K562 (cell line): ENCODE data around the gene BBS5. TPM values are rescaled to one million over a fixed set of nuclear protein-coding genes. Genes with fewer than 3 reads are reported as not detected.

Experiments
- ATAC-seq: fragments of 200-7000 bp; cut with Tn5 transposase; 3 replicates; pipeline ENCODE4 v1.9.1; 2020; ENCODE audit warnings: moderate library complexity
- BruUV-seq: library from RNA; stranded (reverse); fragments of 400-500 nt; replicated peaks from 2 replicates; lab custom pipeline; 2021; lab: Mats Ljungman, UMichigan
- CTCF ChIA-PET: fragments of 300-600 bp; formaldehyde crosslinking; extraction: SDS; loops from one replicate; lab custom pipeline; 2021; ENCODE audit warnings: low intra/inter-chr PET ratio; lab: Yijun Ruan, JAX
- POLR2A ChIA-PET: fragments of 300-600, 350-650 bp; sonication (Branson Sonifier 250); formaldehyde crosslinking; extraction: SDS; loops from one replicate; lab custom pipeline; 2021; ENCODE audit warnings: antibody characterized with exemption, inconsistent platforms; lab: Yijun Ruan, JAX
- DNase-seq, 4 experiments: peaks; one replicate each; pipeline versions ENCODE4 v3.0.0 to v3.0.0-alpha.2; 2011 to 2018; ENCODE audit warnings: low spot score in 3 of 4, mixed read lengths in 3 of 4; ENCODE audit errors: extremely low read depth in 1 of 4
- FAIRE-seq: peaks from 2 replicates; lab custom pipeline; 2011; peaks lifted over from hg19 to GRCh38; lab: Jason Lieb, UNC
- H2AFZ ChIP-seq: 2 replicates; pipeline ENCODE4 v1.6.0; 2011; ENCODE audit warnings: low read depth, low read length, control low read depth, inconsistent platforms
- H3K27ac ChIP-seq: fragments of 200-600 bp; 3 replicates; pipeline ENCODE4 v1.8.0; 2011; ENCODE audit warnings: low read depth, mild to moderate bottlenecking, control low read depth, inconsistent platforms, low read length, moderate library complexity, mixed read lengths; ENCODE audit errors: extremely low read depth
- H3K27me3 ChIP-seq, 2 experiments: fragments of 300-600 bp in 1 of 2; 2 replicates in 1 of 2; 3 replicates in 1 of 2; pipeline versions ENCODE4 v1.6.0 to v1.8.0; 2011; ENCODE audit warnings: inconsistent platforms in 2 of 2, low read length in 2 of 2, mild to moderate bottlenecking in 1 of 2, mixed read lengths in 1 of 2, moderate library complexity in 1 of 2; ENCODE audit not compliant: control insufficient read depth in 2 of 2, insufficient read depth in 2 of 2
- H3K36me3 ChIP-seq: fragments of 300-600 bp; 3 replicates; pipeline ENCODE4 v1.8.0; 2011; ENCODE audit warnings: mild to moderate bottlenecking, low read length, inconsistent platforms; ENCODE audit not compliant: control insufficient read depth, insufficient read depth
- H3K4me1 ChIP-seq, 2 experiments: fragments of 200-600 bp in 1 of 2; replicated peaks in 1 of 2; 2 replicates in 1 of 2; 3 replicates in 1 of 2; pipeline versions ENCODE4 v1.5.1 to v1.8.0; 2011; ENCODE audit warnings: inconsistent platforms in 2 of 2, low read length in 2 of 2, mild to moderate bottlenecking in 1 of 2, mixed read lengths in 1 of 2, moderate library complexity in 1 of 2; ENCODE audit not compliant: control insufficient read depth in 2 of 2, insufficient read depth in 2 of 2
- H3K4me2 ChIP-seq: 2 replicates; pipeline ENCODE4 v1.6.1; 2011; ENCODE audit warnings: low read length, control low read depth, inconsistent platforms, mixed read lengths; ENCODE audit not compliant: insufficient read depth
- H3K4me3 ChIP-seq: fragments of 200-600 bp; sonication (generic), shearing (Covaris generic); 2 replicates; pipeline ENCODE4 v1.5.1; 2016; ENCODE audit warnings: control low read depth, inconsistent platforms
- H3K79me2 ChIP-seq: fragments of 200-600 bp; 3 replicates; pipeline ENCODE4 v1.8.0; 2011; ENCODE audit warnings: low read length, inconsistent platforms; ENCODE audit not compliant: control insufficient read depth, insufficient read depth
- H3K9ac ChIP-seq, 2 experiments: 2 replicates each; pipeline versions ENCODE4 v1.6.0 to v1.6.1; 2011; ENCODE audit warnings: low read depth in 2 of 2, low read length in 2 of 2, control low read depth in 1 of 2, inconsistent platforms in 1 of 2, mild to moderate bottlenecking in 1 of 2, mixed read lengths in 1 of 2; ENCODE audit not compliant: insufficient read depth in 1 of 2
- H3K9me1 ChIP-seq: one replicate; pipeline ENCODE4 v1.6.0; 2011; ENCODE audit warnings: inconsistent platforms, mild to moderate bottlenecking, low read length, moderate library complexity; ENCODE audit not compliant: control insufficient read depth, insufficient read depth
- H3K9me3 ChIP-seq: replicated peaks from 2 replicates; pipeline ENCODE4 v1.5.1; 2011; ENCODE audit warnings: low read depth, low read length, inconsistent platforms; ENCODE audit not compliant: control insufficient read depth, insufficient read depth
- H4K20me1 ChIP-seq: replicated peaks from 2 replicates; pipeline ENCODE4 v1.6.1; 2011; ENCODE audit warnings: low read length, inconsistent platforms, mixed read lengths; ENCODE audit not compliant: control insufficient read depth, insufficient read depth
- CBX1 ChIP-seq: sonication (generic); IDR thresholded peaks from 2 replicates; pipeline ENCODE4 v1.6.1; 2016; ENCODE audit warnings: antibody characterized with exemption, low read depth, mild to moderate bottlenecking
- EZH2 ChIP-seq: IDR thresholded peaks from 2 replicates; pipeline ENCODE4 v1.6.1; 2012; ENCODE audit warnings: low read depth, mild to moderate bottlenecking, inconsistent platforms, low read length, borderline replicate concordance
- HNRNPL ChIP-seq: fragments of 200-400 bp; formaldehyde crosslinking; IDR thresholded peaks from 2 replicates; pipeline ENCODE4 v1.6.1; 2017; ENCODE audit warnings: low read depth, mild to moderate bottlenecking, low read length
- KLF13 ChIP-seq: fragments of 450-650 bp; IDR thresholded peaks from 2 replicates; pipeline ENCODE4 v1.6.1; 2016; ENCODE audit warnings: missing genetic modification characterization, low read depth, mild to moderate bottlenecking, missing compliant biosample characterization, moderate library complexity, borderline replicate concordance
- LCOR ChIP-seq: sonication (generic); formaldehyde crosslinking; IDR thresholded peaks from 2 replicates; pipeline ENCODE4 v1.8.0; 2022; ENCODE audit warnings: mild to moderate bottlenecking, missing genetic modification reagents
- MIER1 ChIP-seq: fragments of 450-650 bp; IDR thresholded peaks from 2 replicates; pipeline ENCODE4 v1.6.1; 2016; ENCODE audit warnings: antibody characterized with exemption, mild to moderate bottlenecking, low read depth
- PREB ChIP-seq: sonication (generic); formaldehyde crosslinking; IDR thresholded peaks from 2 replicates; pipeline ENCODE4 v1.8.1; 2023; ENCODE audit warnings: mild to moderate bottlenecking, missing genetic modification reagents
- RFX1 ChIP-seq: fragments of 450-650 bp; IDR thresholded peaks from 2 replicates; pipeline ENCODE4 v1.6.1; 2016; ENCODE audit warnings: mild to moderate bottlenecking, moderate library complexity
- SAP30 ChIP-seq: fragments of 200-600 bp; sonication (generic); IDR thresholded peaks from 2 replicates; pipeline ENCODE4 v1.6.1; 2012; ENCODE audit warnings: borderline replicate concordance, low read depth, mild to moderate bottlenecking, moderate library complexity, low read length, control low read depth, inconsistent platforms; ENCODE audit not compliant: insufficient read depth, poor library complexity, severe bottlenecking
- SMARCA5 ChIP-seq: fragments of 450-650 bp; IDR thresholded peaks from 2 replicates; pipeline ENCODE4 v1.6.1; 2016
- SNIP1 ChIP-seq: fragments of 450-650 bp; IDR thresholded peaks from 2 replicates; pipeline ENCODE4 v1.7.1; 2017; ENCODE audit warnings: low read depth, mild to moderate bottlenecking
- ZFPM2 ChIP-seq: fragments of 250-450 bp; sonication (Bioruptor Pico); IDR thresholded peaks from 2 replicates; pipeline ENCODE4 v1.5.1; 2022; ENCODE audit warnings: mild to moderate bottlenecking
- ZNF311 ChIP-seq: fragments of 250-450 bp; sonication (Bioruptor Pico); IDR thresholded peaks from 2 replicates; pipeline ENCODE4 v1.4.0; 2020; ENCODE audit warnings: mild to moderate bottlenecking, moderate library complexity
- ZNF586 ChIP-seq: fragments of 450-650 bp; formaldehyde crosslinking; conservative IDR thresholded peaks from 2 replicates; pipeline ENCODE4 v1.4.0; 2020; ENCODE audit warnings: mild to moderate bottlenecking, moderate library complexity
- ZNF699 ChIP-seq: fragments of 250-450 bp; sonication (Bioruptor Pico); IDR thresholded peaks from 2 replicates; pipeline ENCODE4 v1.8.0; 2021; ENCODE audit warnings: mild to moderate bottlenecking, moderate library complexity; ENCODE audit not compliant: insufficient replicate concordance
- WGBS: fragments of 100-300 bp; shearing (Covaris generic); methylation state at CpG from one replicate; pipeline ENCODE4 v1.1.6; 2016; ENCODE audit warnings: low coverage, mixed read lengths; ENCODE audit not compliant: insufficient coverage; ENCODE audit errors: missing lambda C conversion rate; 5-methylcytosine and 5-hydroxymethylcytosine counted together
- in situ Hi-C: fragments of 300-500 bp; cut with MboI; formaldehyde crosslinking; loops from 4 replicates; pipeline ENCODE4 v1.15.0; 2018; ENCODE audit warnings: inconsistent platforms, mixed read lengths
- intact Hi-C: fragments of 100-400 bp; cut with micrococcal nuclease; formaldehyde crosslinking; loops from 2 replicates; pipeline ENCODE4 v1.14.2; 2022
- polyA plus RNA-seq, 8 experiments: library from polyadenylated mRNA; depleted of rRNA in 4 of 8; stranded (reverse) in 5 of 8; unstranded in 3 of 8; fragments of >200 nt; fragmentation: Nextera tagmentation in 2 of 8; fragmentation: Illumina TruSeq in 1 of 8; extraction: Ambion mirVana in 2 of 8; extraction: Trizol in 1 of 8; gene quantifications; 2 replicates each; pipeline versions ENCODE4 v1.2.1 to v1.2.3, GENCODE V29; 2011 to 2014; ENCODE audit warnings: inconsistent platforms in 1 of 8, missing spikeins in 1 of 8
- total RNA-seq, 7 experiments: library from RNA; depleted of rRNA in 6 of 7; stranded (reverse); fragments of >200 nt in 6 of 7; fragmentation: Illumina TruSeq in 2 of 7; extraction: Trizol in 2 of 7; gene quantifications; 2 replicates each; pipeline versions ENCODE4 v1.2.1 to v1.2.3, GENCODE V29; 2011 to 2021; ENCODE audit warnings: low replicate concordance in 1 of 7
- TF ChIP-seq, protein P1 (sequence below): sonication (generic); formaldehyde crosslinking; IDR thresholded peaks from 2 replicates; pipeline ENCODE4 v1.8.1; 2022; ENCODE audit warnings: missing genetic modification reagents

Gene BBS5
- total and polyA plus RNA-seq, 9 of the 15 experiments (the other 6 are each of a cell fraction or from before 2014, with no cell fraction given), result 0.48 to 6.9 (median 4.3) TPM

GRCh38 chr2:169525434-169525833 lies 46.1 kb downstream of the BBS5 start:
- no peaks in the 10 kb centered on the region for H3K9me1 ChIP-seq
- H3K9me3 ChIP-seq, result no peaks in the 10 kb centered on the region
- DNase-seq, result no peak
- H2AFZ ChIP-seq, result no peak overlapping the region
- ChIA-PET POLR2A (interaction anchor here (1.1 kb wide), 1 partner anchor 16 kb away, joined by 3 read pairs; the partner anchor contains the start of gene KLHL41), CTCF (no interaction called here)
- 19% methylated on average over 2 of the region's 2 CpGs for WGBS
- TF ChIP-seq RFX1 (peak; percentile 80), EZH2 (no peak)
- intact Hi-C loops (loop anchor here (5.0 to 10.0 kb wide), 2 partner anchors 267 to 411 kb away; no protein-coding TSS in a partner anchor), in situ Hi-C loops (no loop called here)
- H3K4me1 ChIP-seq, result peaks cover 0 to 4% of the 10 kb centered on the region in 2 experiments; a peak in 1 of 5 replicates
- no peaks in the 10 kb centered on the region for H3K79me2 ChIP-seq
- H3K27ac ChIP-seq, result no peak overlapping the region
- H3K36me3 ChIP-seq, result peaks cover 33% of the 10 kb centered on the region
- BruUV-seq, result no TSS peak
- H3K9ac ChIP-seq, result no peak overlapping the region
- no peak for FAIRE-seq
- ATAC-seq, result no peak
- H3K27me3 ChIP-seq, result no peaks in the 10 kb centered on the region
- no peak overlapping the region for H3K4me3 ChIP-seq
- H4K20me1 ChIP-seq, result no peaks in the 10 kb centered on the region
- H3K4me2 ChIP-seq, result no peak overlapping the region

DNA sequence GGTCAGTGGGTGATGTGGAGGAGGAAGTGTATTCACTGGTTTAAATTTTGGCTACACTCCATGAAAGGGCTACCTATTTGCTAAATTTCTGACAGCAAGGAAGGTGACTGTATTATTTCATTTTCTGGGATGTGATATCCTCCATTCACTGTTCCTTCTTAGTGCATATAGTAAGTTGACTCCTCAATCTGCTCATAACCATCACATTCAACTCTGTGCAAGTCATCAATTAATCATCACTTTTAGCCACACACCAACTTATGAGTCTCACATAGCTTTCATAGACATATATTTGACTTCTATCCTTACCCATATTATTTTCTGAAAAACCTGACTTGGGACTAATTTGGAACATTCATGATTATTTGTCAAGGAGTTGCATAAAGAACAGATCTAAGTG lies 47.2 kb downstream of the BBS5 start:
- DNase-seq, result no peak
- TF ChIP-seq LCOR (CRISPR knock-in tag), result no peak
- no peak for TF ChIP-seq MIER1
- TF ChIP-seq, protein P1, sequence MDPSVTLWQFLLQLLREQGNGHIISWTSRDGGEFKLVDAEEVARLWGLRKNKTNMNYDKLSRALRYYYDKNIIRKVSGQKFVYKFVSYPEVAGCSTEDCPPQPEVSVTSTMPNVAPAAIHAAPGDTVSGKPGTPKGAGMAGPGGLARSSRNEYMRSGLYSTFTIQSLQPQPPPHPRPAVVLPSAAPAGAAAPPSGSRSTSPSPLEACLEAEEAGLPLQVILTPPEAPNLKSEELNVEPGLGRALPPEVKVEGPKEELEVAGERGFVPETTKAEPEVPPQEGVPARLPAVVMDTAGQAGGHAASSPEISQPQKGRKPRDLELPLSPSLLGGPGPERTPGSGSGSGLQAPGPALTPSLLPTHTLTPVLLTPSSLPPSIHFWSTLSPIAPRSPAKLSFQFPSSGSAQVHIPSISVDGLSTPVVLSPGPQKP (CRISPR knock-in tag), result no peak
- no peak for TF ChIP-seq ZNF586 (CRISPR knock-in tag)
- no peak for TF ChIP-seq SAP30
- no peak for TF ChIP-seq HNRNPL
- TF ChIP-seq KLF13, result no peak
- no peak for TF ChIP-seq SMARCA5
- no peak for TF ChIP-seq CBX1
- no peak for TF ChIP-seq SNIP1
- no peak for TF ChIP-seq ZNF699
- TF ChIP-seq ZNF311 (CRISPR knock-in tag), result no peak
- TF ChIP-seq PREB (CRISPR knock-in tag), result no peak
- TF ChIP-seq ZFPM2, result no peak

More for the DNA sequence above, 47.2 kb downstream of the BBS5 start:
- no peak for FAIRE-seq
- H3K9me1 ChIP-seq, result no peaks in the 10 kb centered on the region
- no peaks in the 10 kb centered on the region for H3K9me3 ChIP-seq
- H4K20me1 ChIP-seq, result no peaks in the 10 kb centered on the region
- no peaks in the 10 kb centered on the region for H3K27me3 ChIP-seq
- peaks cover 41% of the 10 kb centered on the region for H3K36me3 ChIP-seq
- peaks cover 0 to 4% of the 10 kb centered on the region in 2 experiments; a peak in 1 of 5 replicates for H3K4me1 ChIP-seq
- ChIA-PET POLR2A (no interaction called here), CTCF (no interaction called here)
- no peak overlapping the region for H3K4me3 ChIP-seq
- no peaks in the 10 kb centered on the region for H3K79me2 ChIP-seq
- no peak overlapping the region for H3K9ac ChIP-seq
- no peak for ATAC-seq
- in situ Hi-C loops, result no loop called here
- H3K27ac ChIP-seq, result no peak overlapping the region
- BruUV-seq, result no TSS peak
- H2AFZ ChIP-seq, result no peak overlapping the region
- no peak overlapping the region for H3K4me2 ChIP-seq
- intact Hi-C loops, result loop anchor here (5.0 to 10.0 kb wide), 2 partner anchors 266 to 412 kb away; no protein-coding TSS in a partner anchor
